MCF 10A (cell line): ENCODE data around the gene MTREX. TPM values are rescaled to one million over a fixed set of nuclear protein-coding genes. Genes with fewer than 3 reads are reported as not detected.

ENCODE experiments used
- BruUV-seq: library from RNA; stranded (reverse); fragments of 400-500 nt; replicated peaks from 2 replicates; lab custom pipeline; 2021; lab: Mats Ljungman, UMichigan
- CTCF ChIA-PET: fragments of 300-600 bp; sonication (Branson Sonifier 250); formaldehyde crosslinking; extraction: SDS; loops from one replicate; lab custom pipeline; 2021; ENCODE audit warnings: antibody characterized with exemption, inconsistent platforms; lab: Yijun Ruan, JAX
- POLR2A ChIA-PET: fragments of 300-600, 350-650 bp; sonication (Branson Sonifier 250); formaldehyde crosslinking; extraction: SDS; loops from one replicate; lab custom pipeline; 2020; ENCODE audit warnings: antibody characterized with exemption, inconsistent platforms; lab: Yijun Ruan, JAX
- DNase-seq: peaks from one replicate; pipeline ENCODE4 v3.0.0-alpha.2; 2018; ENCODE audit not compliant: unreplicated experiment
- H3K27ac Mint-ChIP-seq: one replicate; pipeline ENCODE4 v1.8.0; 2022; ENCODE audit warnings: mild to moderate bottlenecking, low read depth, mixed read lengths; ENCODE audit not compliant: unreplicated experiment
- H3K27me3 Mint-ChIP-seq: one replicate; pipeline ENCODE4 v1.8.0; 2022; ENCODE audit warnings: mixed read lengths; ENCODE audit not compliant: insufficient read depth, unreplicated experiment
- H3K36me3 Mint-ChIP-seq: one replicate; pipeline ENCODE4 v1.8.0; 2022; ENCODE audit warnings: mild to moderate bottlenecking, moderate library complexity, mixed read lengths; ENCODE audit not compliant: insufficient read depth, unreplicated experiment
- H3K4me1 Mint-ChIP-seq: one replicate; pipeline ENCODE4 v1.8.0; 2022; ENCODE audit warnings: mixed read lengths; ENCODE audit not compliant: insufficient read depth, unreplicated experiment
- H3K4me3 Mint-ChIP-seq: one replicate; pipeline ENCODE4 v1.8.0; 2022; ENCODE audit warnings: mild to moderate bottlenecking, moderate library complexity, mixed read lengths; ENCODE audit not compliant: unreplicated experiment
- H3K9me3 Mint-ChIP-seq: one replicate; pipeline ENCODE4 v1.8.0; 2022; ENCODE audit warnings: mixed read lengths; ENCODE audit not compliant: unreplicated experiment
- CTCF ChIP-seq: fragments of 200-600 bp; IDR thresholded peaks from one replicate; pipeline ENCODE4 v1.8.0; 2022; ENCODE audit warnings: antibody characterized with exemption, mild to moderate bottlenecking; ENCODE audit not compliant: unreplicated experiment
- intact Hi-C: fragments of 100-400 bp; cut with micrococcal nuclease; formaldehyde crosslinking; loops from 2 replicates; pipeline ENCODE4 v1.14.1; 2022
- total RNA-seq: library from RNA; stranded (reverse); gene quantifications from 2 replicates; pipeline ENCODE4 v1.2.3, GENCODE V29; 2022

The MTREX gene
- total RNA-seq, 1 experiment from 2014 or later, result 118 TPM

DNA sequence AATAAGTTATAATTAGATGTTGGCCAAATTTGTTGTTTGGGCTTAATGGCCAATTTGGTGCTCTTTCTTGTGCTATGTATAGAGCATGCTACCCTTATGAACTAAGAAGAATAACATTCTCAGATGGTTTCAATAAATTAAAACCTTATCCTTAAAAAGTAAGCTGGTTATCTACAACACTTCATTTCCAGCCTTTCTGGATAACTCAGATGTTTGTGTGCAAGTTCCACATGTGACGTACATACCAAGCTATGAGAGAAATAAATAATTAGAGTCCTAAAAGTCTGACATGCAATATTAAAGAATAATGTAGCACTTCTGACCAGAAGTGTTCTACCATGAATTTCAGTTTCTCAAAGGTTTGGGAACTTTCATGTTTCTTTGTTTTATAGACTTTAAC lies 11.7 kb downstream of the MTREX start:
- intact Hi-C loops, result no loop called here

DNA sequence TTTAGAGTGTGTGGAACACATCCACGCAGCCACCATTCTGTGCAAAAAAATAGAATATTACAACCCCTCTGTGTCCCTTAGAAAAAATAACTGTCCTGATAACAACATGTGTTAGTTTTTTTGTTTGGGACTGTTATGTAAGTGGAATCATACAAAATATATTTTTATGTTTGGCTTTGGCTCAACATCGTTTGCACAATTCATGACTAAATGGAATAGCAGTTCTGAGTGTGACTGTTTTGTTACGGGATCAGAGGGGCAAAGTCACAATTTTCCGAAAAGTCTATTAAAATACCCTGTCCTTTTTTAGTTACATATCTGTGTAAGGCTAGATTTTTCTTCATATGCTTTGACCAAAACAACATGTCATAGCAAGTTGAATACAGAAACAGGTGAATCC lies 12.8 kb downstream of the MTREX start:
- Mint-ChIP-seq H3K4me3 (no peak overlapping the region), H3K36me3 (peaks cover 28% of the 10 kb centered on the region), H3K9me3 (no peaks in the 10 kb centered on the region), H3K4me1 (no peaks in the 10 kb centered on the region), H3K27me3 (no peaks in the 10 kb centered on the region), H3K27ac (no peak overlapping the region)
- no TSS peak for BruUV-seq
- POLR2A ChIA-PET, result interaction anchor here (0.5 to 1.2 kb wide), 2 partner anchors 10 to 13 kb away, joined by 4 to 10 read pairs; partner anchors contain the start of genes DHX29 and MTREX
- CTCF ChIA-PET, result no interaction called here
- DNase-seq, result peak; percentile 60
- TF ChIP-seq CTCF, result no peak
- intact Hi-C loops, result no loop called here

More for the DNA sequence above, 11.7 kb downstream of the MTREX start:
- ChIA-PET CTCF (interaction anchor here (0.7 kb wide), 2 partner anchors 177 to 375 kb away, joined by 3 to 4 read pairs; no protein-coding TSS in a partner anchor), POLR2A (interaction anchor here (0.6 to 1.2 kb wide), 3 partner anchors 8 to 674 kb away, joined by 4 to 10 read pairs (median 4); partner anchors contain the start of genes DHX29 and MTREX)
- TF ChIP-seq CTCF, result no peak
- DNase-seq, result no peak
- Mint-ChIP-seq H3K4me3 (no peak overlapping the region), H3K4me1 (peaks cover 3% of the 10 kb centered on the region), H3K27me3 (no peaks in the 10 kb centered on the region), H3K36me3 (peaks cover 17% of the 10 kb centered on the region), H3K9me3 (no peaks in the 10 kb centered on the region), H3K27ac (no peak overlapping the region)
- no TSS peak for BruUV-seq

- H3K36me3 Mint-ChIP-seq, result peaks cover 39% of the 10 kb centered on the region
- ChIA-PET POLR2A (no interaction called here), CTCF (interaction anchor here (0.5 kb wide), 1 partner anchor 437 kb away, joined by 3 read pairs; no protein-coding TSS in a partner anchor)
- no peaks in the 10 kb centered on the region for H3K9me3 Mint-ChIP-seq
- no TSS peak for BruUV-seq
- H3K27ac Mint-ChIP-seq, result no peak overlapping the region
- no peaks in the 10 kb centered on the region for H3K4me1 Mint-ChIP-seq
- intact Hi-C loops, result no loop called here
- H3K27me3 Mint-ChIP-seq, result no peaks in the 10 kb centered on the region
- DNase-seq, result no peak
- TF ChIP-seq CTCF, result no peak
- no peak overlapping the region for H3K4me3 Mint-ChIP-seq
Observed at GRCh38 chr5:55324006-55324405, 16.2 kb downstream of the MTREX start.

- Mint-ChIP-seq H3K4me1 (no peaks in the 10 kb centered on the region), H3K27me3 (no peaks in the 10 kb centered on the region), H3K9me3 (no peaks in the 10 kb centered on the region), H3K36me3 (peaks cover 48% of the 10 kb centered on the region), H3K4me3 (no peak overlapping the region), H3K27ac (no peak overlapping the region)
- no TSS peak for BruUV-seq
- intact Hi-C loops, result loop anchor here (5.0 kb wide), 1 partner anchor 153 kb away; the partner anchor contains the start of gene CDC20B
- DNase-seq, result peak; percentile 53
- CTCF ChIA-PET, result interaction anchor here (0.6 to 1.4 kb wide), 6 partner anchors 13 to 797 kb away, joined by 3 to 4 read pairs (median 4); no protein-coding TSS in a partner anchor
- TF ChIP-seq CTCF, result peak; percentile 67
- POLR2A ChIA-PET, result no interaction called here
Observed at GRCh38 chr5:55324815-55325418, 17.1 kb downstream of the MTREX start.
